COLO668 (cell line): ENCODE data around the gene HOMER3.

Experiments
- DNase-seq: peaks from one replicate; lab custom pipeline; 2025; ENCODE audit not compliant: unreplicated experiment; lab: John Stamatoyannopoulos, UW

The HOMER3 gene

GRCh38 chr19:18883526-18884304 lies 57.3 kb downstream of the HOMER3 start:
- peak; percentile 34 for DNase-seq

DNA sequence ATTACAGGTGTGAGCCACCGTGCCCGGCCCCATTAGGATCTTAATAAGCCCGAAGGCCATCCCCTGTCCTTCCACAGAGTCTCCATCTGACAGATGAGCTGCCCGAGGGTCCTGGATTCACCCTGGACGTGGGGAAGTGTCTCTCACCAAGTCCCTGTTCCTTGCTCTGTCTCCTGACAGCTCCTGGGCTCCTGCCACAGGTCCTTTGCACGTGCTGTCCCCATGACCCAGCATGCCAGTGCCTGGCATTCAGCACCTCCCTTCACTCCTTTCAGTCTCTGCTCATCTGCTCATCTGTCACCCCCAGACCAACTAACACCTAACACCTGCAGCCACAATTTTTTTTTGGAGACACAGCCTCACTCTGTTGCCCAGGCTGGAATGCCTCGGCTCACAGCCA lies 59.5 kb downstream of the HOMER3 start:
- DNase-seq: no peak

GRCh38 chr19:18879579-18880373 lies 61.2 kb downstream of the HOMER3 start:
- peak; percentile 50 for DNase-seq
